HEK293T (cell line): ENCODE results near the gene DDOST.

Experiments used
- CTBP1 ChIP-seq: fragments of 450-650 bp; IDR thresholded peaks from 2 replicates; pipeline ENCODE4 v1.6.1; 2016; ENCODE audit warnings: borderline replicate concordance
- ZNF384 ChIP-seq: fragments of 450-650 bp; IDR thresholded peaks from 2 replicates; pipeline ENCODE4 v1.6.1; 2016

GRCh38 chr1:20645414-20645813 is 15.8 kb downstream of the DDOST start:
- TF ChIP-seq ZNF384 (no peak), CTBP1 (no peak)
